RPMI7951 (cell line): ENCODE results near the gene HOXC6. TPM values are rescaled to one million over a fixed set of nuclear protein-coding genes. Genes with fewer than 3 reads are reported as not detected.
A peak's percentile ranks its signal among the peaks of the same experiment; 100 is the strongest.

ENCODE experiments used
- DNase-seq: peaks from one replicate; pipeline ENCODE4 v3.0.0-alpha.2; 2012; ENCODE audit warnings: low read depth
- total RNA-seq: library from RNA; depleted of rRNA; stranded (reverse); fragments of >200 nt; shearing (Covaris generic); gene quantifications from 2 replicates; pipeline ENCODE4 v1.2.3, GENCODE V29; 2014

HOXC6 gene
- total RNA-seq, 1 experiment from 2014 or later: 0.84 TPM

DNA sequence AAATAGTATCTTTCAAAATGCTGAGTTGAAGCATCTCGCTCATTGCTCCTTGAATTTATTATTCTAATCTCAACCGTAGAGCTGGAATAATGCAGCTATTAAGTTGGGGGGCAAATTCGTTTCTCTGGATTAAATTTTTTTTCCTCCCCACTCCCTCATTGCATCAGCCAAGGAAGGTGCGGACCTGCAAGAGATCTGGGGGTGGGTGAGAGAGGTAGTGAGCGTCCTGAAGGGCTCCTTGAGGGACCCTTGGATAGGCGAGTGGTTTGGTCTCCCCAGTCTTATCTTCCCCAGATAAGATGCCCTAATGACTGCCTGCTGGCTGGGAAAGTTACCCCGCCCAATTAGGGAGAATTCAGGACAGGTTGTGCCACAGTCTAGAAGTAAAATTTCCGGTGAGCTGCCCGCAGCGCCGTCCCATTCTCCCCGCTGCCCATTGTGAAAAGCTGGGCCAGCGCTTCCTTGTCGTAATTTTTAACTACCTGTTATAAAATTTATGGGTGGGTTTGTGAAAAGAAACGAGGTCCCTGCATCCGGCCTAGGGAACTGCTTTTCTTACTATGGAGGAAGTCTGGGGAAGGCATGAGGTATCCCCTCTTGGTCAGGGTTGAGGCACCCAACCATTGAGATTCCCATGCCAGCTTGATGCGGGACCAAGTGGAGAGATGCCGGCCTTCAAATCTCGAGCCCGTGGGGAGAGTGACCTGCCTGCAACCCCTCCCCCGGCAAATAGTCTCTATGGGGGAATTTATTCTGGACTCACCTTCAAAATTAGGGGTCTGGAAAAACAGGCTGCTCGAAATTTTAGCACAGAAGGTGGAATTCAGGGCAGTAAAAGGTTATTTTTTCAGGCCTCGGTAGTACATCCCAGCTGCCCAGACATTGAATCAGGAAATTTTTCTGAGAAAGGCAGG lies 13.0 kb upstream of the HOXC6 start:
- DNase-seq: no peak

DNA sequence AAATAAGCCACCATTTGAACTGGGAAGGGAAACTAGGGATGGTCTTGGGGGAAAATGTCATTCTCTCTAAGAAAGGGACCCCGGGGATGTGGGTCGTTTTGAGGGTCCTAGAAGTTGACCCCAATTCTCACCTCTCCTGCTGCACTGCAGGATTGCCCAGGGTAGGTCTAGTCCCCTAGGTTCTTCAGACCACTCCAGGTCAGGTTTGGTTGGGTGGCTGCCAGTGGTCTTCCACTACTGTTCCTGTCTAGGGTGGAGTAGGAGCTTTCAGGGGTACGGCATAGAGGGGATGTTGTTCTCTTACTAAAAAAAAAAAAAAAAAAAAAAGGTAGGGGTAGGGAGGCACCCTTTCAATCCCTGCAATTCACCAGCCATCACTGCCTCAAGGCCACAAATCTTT lies 12.2 kb upstream of the HOXC6 start:
- no peak for DNase-seq

DNA sequence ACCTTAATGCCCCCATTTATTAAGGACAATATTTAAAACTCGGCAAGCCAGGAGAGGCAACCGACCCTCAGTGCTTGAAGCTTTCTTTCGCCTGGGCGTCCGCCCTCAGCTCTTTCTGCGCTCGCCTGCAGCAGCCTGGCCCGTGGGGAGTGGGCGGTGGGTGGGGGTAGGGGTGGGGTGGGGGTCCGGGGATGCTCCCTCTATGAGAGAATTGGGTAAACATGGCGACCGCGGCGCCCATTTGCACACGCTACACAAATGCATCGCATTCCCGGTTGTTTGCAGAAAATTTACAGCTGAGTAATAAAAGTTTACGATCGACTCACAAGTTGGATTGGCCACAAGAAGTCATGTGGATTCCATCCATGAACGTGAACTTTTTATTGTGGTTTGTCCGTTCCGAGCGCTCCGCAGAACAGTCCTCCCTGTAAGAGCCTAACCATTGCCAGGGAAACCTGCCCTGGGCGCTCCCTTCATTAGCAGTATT lies 11.7 kb upstream of the HOXC6 start:
- DNase-seq: peak; percentile 90

DNA sequence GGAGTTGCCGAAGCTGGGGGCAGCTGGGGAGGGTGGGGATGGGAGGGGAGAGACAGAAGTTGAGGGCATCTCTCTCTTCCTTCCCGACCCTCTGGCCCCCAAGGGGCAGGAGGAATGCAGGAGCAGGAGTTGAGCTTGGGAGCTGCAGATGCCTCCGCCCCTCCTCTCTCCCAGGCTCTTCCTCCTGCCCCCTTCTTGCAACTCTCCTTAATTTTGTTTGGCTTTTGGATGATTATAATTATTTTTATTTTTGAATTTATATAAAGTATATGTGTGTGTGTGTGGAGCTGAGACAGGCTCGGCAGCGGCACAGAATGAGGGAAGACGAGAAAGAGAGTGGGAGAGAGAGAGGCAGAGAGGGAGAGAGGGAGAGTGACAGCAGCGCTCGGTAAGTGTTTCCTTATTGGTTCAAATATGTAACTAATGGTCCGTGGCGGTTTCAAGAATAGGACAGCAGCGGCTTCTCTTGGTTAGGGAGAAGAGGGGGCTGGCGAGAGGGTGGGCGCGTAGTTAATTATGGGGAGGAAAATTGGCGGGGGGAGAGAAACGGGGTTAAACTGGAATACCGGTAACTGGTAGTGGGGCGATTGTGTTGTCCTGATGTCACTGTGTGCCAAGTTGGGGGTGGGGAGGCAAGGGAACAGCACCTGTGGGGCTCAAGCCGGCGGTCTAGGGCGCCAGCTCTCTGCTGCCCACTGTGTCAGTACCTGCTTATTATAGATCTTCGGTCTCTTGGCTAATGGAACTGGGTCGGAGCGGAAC lies 11.0 kb upstream of the HOXC6 start:
- DNase-seq: peak; percentile 50

DNA sequence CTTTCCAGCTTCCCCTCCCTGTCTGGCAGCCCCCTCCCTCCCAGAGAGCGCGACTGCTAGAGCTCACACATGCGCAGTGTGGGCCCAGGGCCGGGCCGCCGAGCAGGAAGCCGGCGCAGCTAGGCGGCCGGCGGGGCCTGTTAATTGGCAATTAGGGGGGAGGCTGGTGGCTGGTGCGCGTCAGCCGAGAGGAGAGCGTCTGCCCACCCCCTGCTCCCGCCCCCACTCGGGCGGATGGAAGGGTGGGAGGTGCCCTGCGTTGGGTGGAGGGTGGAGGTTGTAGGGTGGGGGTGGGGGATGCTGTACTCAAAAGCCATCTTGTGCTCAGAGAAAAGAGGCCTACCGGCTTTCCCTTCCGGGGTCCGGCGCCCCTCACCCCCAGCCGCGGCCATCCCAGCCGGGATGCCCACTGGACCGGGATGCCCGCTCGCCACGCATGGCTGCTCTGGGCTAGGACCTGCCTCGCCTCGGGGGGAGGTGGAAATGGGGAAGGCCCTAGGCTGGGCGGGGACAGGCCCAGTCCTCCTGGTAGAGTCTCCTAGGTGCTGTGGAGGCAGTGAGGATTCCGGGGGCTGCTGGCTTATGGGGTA lies 10.3 kb upstream of the HOXC6 start:
- DNase-seq: peak; percentile 94

DNA sequence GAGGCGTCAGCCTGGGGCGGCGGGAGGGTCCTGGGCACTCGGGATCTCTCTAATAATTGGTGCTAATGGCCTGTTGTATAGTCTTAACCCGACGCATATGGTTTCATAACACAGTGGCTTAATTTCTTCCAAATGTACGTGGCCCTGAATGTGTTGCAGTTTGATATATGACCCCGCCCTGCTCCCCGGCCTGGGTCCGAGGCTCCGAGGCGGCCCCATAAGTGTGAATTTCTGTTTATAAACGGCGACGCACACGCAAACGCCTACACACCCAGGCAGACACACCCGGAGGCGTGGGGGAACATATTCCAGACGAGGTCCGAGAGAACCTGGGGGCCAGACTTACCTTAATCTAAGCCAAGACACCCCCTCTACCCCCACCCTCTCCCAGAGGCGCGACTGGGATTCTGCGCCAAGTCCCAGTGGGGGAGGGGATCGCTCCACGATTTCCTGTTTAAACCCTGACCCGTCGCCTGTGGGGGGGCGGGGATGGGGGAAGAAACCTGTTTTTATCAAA lies 9.7 kb upstream of the HOXC6 start:
- DNase-seq: peak; percentile 47

DNA sequence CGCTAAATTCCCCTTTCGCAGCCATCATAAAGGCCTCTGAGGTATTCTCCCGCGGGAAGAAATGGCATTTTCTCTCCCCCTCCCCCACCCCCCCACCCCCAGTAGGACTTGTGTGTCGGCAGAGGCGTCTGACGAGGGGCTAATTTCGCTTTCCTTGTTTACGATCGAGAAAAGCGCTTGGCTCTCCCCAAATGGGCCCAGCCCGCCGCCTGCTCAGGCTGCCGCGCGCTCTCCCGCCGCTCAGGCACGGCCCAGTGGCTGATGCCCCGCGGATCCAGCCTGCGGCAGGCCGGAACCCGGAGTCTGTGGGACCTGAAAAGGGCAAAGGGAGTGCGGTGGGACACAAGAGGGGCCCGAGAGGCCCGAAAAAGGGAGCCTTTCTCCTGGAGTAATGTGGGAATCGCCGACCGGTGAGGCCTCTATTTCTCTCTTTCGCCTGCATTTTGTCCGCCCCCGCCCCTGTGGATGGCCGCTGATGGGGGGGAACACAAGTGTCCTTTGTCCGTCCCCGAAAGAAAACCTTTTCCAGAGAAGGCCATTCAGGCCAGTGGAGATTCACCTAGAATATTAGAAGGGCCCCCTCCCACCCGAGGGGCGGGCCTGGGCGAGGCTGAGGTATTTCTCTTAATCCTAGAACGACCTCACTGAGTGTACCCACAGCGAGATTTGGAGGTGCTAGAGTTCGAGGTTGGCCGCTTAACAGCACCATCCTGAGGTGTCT lies 9.0 kb upstream of the HOXC6 start:
- DNase-seq: peak; percentile 44

DNA sequence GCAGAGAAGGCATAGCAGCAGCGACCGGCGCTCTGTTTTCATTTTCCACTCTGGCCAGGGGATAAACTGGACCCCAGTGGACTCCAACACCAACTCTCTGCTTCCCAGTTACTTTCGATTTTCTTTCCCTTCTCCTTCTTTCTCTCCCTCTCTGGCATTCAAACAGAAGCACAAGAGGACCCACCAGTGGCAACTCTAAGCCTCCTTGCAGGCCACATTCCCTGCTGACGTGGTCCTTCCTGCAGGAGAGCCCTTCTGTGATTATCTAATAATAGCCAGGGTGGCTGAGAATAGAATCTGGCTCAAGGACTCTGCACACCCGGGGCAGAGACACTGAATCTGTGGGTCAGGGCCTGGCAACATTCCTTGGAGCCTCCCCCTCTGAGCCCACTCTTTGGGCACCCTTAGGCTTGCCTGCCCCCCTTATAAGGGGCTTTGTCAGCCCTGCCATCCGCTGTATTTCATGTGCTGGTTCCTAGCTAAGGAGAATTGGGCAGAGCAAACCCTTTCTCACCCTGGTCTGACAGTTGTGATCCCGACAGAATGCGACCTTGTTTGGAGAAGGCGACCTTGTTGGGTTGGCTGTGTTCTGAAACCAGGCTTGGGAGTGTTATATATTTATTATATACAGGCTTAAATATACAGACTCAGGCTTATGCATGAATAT lies 8.2 kb upstream of the HOXC6 start:
- DNase-seq: peak; percentile 71

DNA sequence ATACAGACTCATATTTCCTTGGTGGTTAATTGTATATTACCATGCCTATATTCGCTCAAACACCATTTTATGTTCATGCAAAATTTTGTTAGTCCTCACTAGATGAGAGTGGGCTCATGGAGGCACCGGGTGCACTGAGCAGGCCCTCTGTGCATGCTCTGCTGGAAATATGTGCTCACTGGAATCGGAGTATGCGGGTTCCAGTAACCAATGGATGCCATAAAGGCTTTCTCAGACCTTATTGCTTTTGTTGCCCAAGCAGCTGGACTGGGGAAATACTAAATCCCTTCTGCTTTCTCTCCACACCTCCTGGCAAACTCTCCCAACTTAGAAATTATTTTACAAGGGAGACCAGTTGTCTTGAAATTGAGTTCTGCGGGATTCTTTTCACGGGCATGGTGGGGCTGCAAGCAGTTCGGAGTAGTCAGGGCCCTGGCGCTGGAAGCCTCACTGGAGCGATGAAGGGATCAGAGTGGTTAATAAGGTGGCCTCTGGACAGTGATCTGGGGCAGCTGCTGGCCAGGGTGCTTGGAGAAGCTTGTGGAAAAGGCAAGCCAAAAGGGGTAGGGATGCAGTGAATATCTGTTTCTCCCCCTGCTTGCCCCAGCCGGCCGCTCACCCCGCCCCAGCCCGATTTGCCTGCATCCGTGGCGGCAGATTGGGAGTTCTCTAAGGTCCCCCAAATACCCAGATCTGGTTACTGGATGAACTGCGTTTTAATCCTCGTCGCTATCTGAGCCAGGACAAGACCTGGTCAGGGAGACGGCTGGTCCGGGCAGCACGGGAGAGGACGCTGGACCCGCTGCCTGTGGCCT lies 7.4 kb upstream of the HOXC6 start:
- DNase-seq: no peak

DNA sequence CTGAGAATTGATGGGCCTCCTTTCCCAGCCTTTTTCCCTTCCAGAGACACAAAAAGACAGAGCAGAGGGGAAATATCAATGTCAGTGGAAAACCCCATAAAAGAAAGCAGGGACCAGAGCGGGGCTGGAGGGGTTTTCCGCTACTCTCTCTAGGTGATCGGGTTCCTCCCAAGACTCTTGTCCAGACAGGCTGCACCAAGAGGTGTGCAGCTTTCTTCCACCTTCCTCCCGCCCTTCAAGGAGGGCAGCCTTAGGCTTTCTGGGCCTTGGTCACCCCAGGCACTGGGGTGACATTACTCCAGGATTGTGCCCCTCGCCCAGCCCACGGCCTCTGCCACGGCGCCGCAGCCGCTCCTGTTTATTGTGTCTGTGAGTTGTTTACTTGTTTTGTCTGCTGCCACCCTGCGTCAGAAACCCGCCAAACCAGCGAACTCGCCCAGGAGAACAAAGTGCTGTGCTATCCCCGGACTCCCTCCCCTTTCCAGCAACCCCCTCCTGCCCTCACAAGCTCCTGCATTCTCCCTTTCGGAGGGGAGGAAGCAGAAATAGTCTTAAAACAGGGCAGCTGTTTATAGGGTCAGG lies 6.7 kb upstream of the HOXC6 start:
- no peak for DNase-seq

DNA sequence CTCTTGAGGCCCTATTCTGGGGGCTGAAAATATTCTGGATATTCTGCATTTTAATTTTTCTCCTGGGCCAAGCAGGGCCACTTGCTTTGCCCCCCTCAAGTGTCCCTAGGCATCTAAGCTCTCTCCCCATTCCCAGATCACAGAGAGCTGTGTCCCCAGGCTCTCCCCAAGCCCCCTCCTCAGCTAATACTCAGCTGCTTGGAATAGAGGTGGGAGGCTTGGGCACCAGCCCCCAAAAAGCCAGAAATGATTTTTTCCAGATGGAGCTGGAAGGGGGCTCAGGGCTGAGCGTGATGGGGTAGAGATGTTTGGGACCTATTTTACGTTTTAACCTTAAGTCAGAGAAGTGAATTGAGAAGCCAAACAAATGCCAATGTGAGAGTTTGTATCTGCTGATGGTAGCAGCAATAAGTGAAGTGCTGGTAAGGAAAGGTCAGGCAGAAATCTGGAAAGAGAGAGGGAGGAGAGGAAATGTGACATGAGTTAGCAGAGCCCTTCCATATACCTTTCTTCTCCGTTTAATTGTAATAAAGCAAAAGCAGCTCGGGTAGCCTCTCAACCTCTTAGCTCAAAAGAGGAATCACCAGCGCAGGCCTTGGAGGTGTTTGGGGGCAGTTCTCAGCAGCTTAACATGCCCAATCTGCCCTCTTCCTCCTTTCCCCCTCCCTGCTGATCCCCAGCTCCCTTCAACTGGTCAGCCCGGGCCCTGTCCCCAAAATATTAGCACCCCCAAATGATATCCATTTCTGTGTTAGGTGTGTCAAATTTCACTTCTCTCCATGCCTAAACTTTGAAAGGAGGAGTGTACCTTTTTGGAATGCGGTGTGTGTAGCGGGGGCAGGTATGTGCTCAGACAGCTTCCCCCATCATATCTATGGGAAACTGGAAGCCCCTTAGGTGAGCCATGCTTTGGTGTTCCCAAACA lies 5.0 kb upstream of the HOXC6 start:
- DNase-seq: no peak

DNA sequence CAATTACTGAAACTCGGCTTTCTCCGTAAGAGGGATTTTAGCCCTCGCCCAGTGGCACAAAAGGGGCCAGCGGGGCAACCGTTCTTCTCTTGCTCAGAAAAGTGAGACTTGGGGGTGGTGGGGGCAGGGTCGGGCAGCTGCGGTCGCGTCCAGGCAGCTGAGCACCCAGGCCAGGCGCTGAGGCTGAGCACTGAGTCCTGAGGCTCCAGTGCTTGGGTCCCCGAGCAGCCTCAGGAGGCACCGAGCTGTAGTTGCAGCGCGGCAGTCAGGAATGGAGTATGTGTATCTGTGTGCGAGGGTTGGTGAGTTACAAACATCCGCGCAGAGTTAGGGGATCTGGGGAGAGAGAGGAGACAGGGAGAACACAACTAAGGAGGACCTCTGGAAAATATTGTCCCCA lies 4.1 kb upstream of the HOXC6 start:
- no peak for DNase-seq

DNA sequence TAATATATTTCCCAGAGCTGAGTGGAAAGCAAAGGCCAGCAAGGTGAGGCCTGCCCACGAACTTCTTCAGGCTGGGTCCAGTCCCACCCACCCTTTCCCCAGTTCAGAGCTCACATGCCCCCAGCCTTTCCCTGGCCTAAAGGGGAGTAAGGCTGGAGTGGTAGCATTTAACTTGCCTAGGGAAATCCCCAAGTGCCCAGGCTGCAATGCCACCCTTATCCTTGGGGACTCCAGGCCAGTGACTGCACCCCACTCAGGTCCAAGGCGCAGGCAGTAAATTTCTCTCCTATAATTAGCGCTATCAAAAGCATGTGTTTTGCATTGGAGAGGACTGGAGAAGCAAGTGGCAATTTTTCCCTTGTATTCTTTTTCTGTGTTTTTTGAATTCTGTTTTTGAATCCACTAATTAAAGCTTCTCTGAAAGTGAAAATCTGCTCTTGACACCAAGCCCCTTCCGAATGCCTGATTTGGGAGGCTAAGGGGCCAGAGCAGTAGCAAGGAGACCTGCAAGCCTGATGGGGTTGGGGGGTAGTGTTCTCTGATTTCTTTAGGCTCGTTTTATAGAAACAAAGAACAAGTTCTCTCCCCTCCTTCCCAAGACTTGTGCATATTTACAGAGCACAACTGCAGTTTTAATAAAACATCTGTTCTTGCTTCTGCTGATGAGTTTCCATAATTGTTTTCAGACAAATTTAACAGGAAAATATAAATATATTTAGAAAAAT lies 3.5 kb upstream of the HOXC6 start:
- no peak for DNase-seq

DNA sequence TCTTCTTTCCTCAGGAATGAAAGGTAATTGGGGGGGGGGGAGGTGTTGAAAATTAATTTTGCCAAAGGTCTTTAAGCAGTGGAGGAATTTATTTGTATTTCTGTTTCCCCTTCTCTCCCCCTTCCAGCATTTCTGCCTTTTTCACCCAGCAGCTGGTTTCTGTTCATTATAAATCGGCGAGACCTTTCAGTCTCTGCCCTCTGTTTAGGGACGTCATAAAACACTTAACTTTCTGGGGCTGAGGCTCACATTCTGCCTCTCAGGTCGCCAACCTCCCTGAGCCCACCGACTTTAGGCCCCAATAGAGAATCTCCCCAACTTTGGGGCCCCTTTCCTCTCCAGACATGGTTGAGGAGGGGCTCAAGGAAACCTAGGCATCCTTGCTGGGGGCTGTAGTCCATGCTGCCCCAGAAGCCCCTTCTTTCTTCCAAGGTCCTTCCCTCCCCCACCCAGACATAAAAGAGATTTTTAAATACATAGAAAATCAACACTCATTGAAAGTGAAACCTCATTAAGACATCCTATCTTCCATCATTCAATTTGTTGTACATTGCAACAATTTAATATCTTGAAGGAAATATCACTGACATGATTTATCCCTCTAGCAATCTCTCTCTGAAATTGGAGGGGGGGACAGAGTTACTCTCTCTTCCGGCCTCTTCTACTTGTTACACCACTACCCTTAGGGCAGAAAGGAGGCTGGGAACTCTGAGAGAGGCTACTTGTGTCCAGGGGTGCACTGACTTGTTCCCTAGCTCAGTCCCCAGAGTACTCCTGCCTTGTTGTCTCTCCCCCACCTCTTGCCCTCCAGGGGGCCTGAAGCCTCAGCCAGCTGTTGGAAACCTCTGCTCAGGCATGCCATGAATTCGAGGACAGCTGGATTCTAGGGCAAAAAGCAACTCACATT lies 2.5 kb upstream of the HOXC6 start:
- DNase-seq: no peak

DNA sequence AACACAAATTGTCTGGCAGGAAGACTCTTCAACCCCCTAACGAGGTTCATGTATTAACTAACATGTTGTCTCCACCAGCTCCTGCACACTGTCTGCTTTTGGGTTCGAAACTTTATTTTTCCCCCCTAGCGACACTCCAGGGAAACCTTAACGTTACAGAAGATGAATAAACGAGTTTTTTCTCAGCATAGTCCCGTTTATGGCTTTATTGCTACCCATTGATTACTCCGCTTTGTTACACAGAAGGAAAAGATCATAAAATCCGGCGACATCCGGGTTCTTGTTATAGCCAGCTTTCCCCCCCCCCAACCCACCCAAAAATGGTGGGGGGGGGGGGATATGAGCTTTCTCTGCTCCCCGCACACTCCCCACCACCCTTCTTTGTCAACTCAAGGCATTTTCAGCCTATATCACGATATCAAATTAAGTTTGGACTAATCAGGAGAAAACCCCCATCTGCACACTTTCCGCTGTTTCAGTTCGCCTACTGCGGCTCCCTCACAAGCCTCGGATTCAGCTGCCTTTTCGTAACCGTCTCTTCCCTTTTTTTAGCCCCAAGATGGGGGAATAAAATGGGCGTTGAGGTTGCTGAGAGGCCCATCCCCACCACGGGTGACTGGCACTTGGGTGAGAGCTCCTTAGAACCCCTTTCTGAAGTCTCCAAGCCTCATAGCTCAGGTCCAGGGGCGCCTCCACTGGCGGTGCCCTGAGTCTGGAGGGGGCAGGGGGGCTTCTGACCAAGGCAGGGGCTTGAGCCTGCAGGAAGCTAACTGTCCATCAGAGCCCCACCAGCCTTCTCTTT lies 1.4 kb upstream of the HOXC6 start:
- no peak for DNase-seq

DNA sequence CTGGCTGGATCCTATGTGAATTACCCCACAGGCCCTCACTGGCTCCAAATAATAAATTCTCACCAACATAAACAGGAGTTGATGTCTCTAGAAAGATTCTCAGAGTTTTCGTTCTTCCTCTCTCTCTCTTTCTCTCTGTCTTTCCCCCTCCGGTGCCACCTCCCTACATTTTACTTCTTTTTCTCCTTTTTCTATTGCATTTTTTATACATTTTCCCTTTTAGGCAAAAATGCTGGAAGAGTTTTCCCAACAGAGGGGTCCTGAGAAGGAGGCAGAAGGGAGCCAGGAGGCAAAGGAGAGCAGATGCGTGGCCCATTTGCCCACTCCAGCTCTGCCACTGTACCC lies 826 bp upstream of the HOXC6 start:
- no peak for DNase-seq
